ENCODE data around the gene WNK2.

- TF ChIP-seq, protein P1, sequence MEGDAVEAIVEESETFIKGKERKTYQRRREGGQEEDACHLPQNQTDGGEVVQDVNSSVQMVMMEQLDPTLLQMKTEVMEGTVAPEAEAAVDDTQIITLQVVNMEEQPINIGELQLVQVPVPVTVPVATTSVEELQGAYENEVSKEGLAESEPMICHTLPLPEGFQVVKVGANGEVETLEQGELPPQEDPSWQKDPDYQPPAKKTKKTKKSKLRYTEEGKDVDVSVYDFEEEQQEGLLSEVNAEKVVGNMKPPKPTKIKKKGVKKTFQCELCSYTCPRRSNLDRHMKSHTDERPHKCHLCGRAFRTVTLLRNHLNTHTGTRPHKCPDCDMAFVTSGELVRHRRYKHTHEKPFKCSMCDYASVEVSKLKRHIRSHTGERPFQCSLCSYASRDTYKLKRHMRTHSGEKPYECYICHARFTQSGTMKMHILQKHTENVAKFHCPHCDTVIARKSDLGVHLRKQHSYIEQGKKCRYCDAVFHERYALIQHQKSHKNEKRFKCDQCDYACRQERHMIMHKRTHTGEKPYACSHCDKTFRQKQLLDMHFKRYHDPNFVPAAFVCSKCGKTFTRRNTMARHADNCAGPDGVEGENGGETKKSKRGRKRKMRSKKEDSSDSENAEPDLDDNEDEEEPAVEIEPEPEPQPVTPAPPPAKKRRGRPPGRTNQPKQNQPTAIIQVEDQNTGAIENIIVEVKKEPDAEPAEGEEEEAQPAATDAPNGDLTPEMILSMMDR (IDR thresholded peaks at IDR 0.05; ENCODE audit: insufficient read depth, low read length): no peak
- TF ChIP-seq, protein P2, sequence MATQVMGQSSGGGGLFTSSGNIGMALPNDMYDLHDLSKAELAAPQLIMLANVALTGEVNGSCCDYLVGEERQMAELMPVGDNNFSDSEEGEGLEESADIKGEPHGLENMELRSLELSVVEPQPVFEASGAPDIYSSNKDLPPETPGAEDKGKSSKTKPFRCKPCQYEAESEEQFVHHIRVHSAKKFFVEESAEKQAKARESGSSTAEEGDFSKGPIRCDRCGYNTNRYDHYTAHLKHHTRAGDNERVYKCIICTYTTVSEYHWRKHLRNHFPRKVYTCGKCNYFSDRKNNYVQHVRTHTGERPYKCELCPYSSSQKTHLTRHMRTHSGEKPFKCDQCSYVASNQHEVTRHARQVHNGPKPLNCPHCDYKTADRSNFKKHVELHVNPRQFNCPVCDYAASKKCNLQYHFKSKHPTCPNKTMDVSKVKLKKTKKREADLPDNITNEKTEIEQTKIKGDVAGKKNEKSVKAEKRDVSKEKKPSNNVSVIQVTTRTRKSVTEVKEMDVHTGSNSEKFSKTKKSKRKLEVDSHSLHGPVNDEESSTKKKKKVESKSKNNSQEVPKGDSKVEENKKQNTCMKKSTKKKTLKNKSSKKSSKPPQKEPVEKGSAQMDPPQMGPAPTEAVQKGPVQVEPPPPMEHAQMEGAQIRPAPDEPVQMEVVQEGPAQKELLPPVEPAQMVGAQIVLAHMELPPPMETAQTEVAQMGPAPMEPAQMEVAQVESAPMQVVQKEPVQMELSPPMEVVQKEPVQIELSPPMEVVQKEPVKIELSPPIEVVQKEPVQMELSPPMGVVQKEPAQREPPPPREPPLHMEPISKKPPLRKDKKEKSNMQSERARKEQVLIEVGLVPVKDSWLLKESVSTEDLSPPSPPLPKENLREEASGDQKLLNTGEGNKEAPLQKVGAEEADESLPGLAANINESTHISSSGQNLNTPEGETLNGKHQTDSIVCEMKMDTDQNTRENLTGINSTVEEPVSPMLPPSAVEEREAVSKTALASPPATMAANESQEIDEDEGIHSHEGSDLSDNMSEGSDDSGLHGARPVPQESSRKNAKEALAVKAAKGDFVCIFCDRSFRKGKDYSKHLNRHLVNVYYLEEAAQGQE (IDR thresholded peaks at IDR 0.05; ENCODE audit: insufficient replicate concordance, low read depth): no peak
- no peak for TF ChIP-seq POLR2AphosphoS5 (IDR thresholded peaks at IDR 0.05; ENCODE audit: low read depth)
- no peak for TF ChIP-seq GABPA (IDR thresholded peaks at IDR 0.05; ENCODE audit: low read depth)
These were observed 121.6 kb downstream of the WNK2 start for GRCh38 chr9:93305497-93306020.

All from HL-60 (cell line).